HFFc6 (cell line): ENCODE data around the gene FOXP1. TPM values are rescaled to one million over a fixed set of nuclear protein-coding genes. Genes with fewer than 3 reads are reported as not detected.
A peak's percentile ranks its signal among the peaks of the same experiment; 100 is the strongest.

Experiments used
- DNase-seq: peaks from one replicate; pipeline ENCODE4 v3.0.0-alpha.2; 2018
- H3K27ac Mint-ChIP-seq: 2 replicates; pipeline ENCODE4 v1.8.0; 2020; ENCODE audit warnings: mild to moderate bottlenecking, mixed read lengths
- H3K27me3 Mint-ChIP-seq: 2 replicates; pipeline ENCODE4 v1.8.0; 2021; ENCODE audit warnings: mild to moderate bottlenecking, moderate library complexity, mixed read lengths; ENCODE audit not compliant: insufficient read depth
- H3K36me3 Mint-ChIP-seq: 2 replicates; pipeline ENCODE4 v1.8.0; 2021; ENCODE audit warnings: low read depth, mixed read lengths
- H3K4me1 Mint-ChIP-seq: 2 replicates; pipeline ENCODE4 v1.8.0; 2020; ENCODE audit warnings: low read depth, mixed read lengths
- H3K4me3 Mint-ChIP-seq: 2 replicates; pipeline ENCODE4 v1.8.0; 2020; ENCODE audit warnings: mild to moderate bottlenecking, moderate library complexity, mixed read lengths
- H3K9me3 Mint-ChIP-seq: 2 replicates; pipeline ENCODE4 v1.8.0; 2020; ENCODE audit warnings: mild to moderate bottlenecking, mixed read lengths
- CTCF ChIP-seq: fragments of 200-600 bp; sonication (generic); IDR thresholded peaks from 2 replicates; pipeline ENCODE4 v1.5.0; 2021; ENCODE audit warnings: antibody characterized with exemption, mild to moderate bottlenecking
- total RNA-seq, 6 experiments: library from RNA; stranded (reverse); fragmentation: NEBNext Ultra II Directional; extraction: Animal tissue kit (Norgen Biotek cat#: 25700); gene quantifications; 2 replicates in 1 of 6; 3 replicates in 5 of 6; pipeline ENCODE4 v1.2.3, GENCODE V29; 2021

The FOXP1 gene
- total RNA-seq, 6 experiments from 2014 or later: 32.2 to 59.3 (median 52.0) TPM

DNA sequence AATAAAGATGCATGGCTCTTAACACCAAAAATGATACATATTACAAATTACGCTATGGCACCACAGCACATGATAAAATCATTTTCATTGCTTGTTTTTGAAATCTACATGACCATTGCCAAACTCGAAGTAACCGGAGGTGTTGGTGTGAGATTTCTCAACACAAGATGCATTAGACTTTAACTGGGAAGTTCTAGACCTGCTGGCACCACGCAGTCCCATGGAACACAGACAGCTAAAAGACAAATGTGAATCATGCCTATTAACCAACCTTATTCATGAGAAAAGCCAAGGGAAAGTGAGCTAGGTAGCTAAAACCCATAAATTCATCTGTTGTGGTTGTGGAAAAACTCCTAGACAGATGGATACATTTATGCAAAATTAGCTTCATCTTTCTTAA lies 595.4 kb downstream of the FOXP1 start:
- no peak overlapping the region for H3K4me3 Mint-ChIP-seq
- H3K4me1 Mint-ChIP-seq: peaks cover 94% of the 10 kb centered on the region
- H3K27me3 Mint-ChIP-seq: no peaks in the 10 kb centered on the region
- H3K27ac Mint-ChIP-seq: peak overlapping the region; percentile 82
- no peaks in the 10 kb centered on the region for H3K9me3 Mint-ChIP-seq
- peaks cover 44% of the 10 kb centered on the region for H3K36me3 Mint-ChIP-seq
- DNase-seq: no peak
- TF ChIP-seq CTCF: no peak

- no peak for DNase-seq
- TF ChIP-seq CTCF: no peak
- Mint-ChIP-seq H3K4me3 (no peak overlapping the region), H3K4me1 (peaks cover 95% of the 10 kb centered on the region), H3K27ac (peak overlapping the region; percentile 100; the same call in 1 of the 2 replicates), H3K9me3 (no peaks in the 10 kb centered on the region), H3K36me3 (peaks cover 33% of the 10 kb centered on the region), H3K27me3 (no peaks in the 10 kb centered on the region)
Observed at GRCh38 chr3:70985572-70985971, 598.0 kb downstream of the FOXP1 start.

DNA sequence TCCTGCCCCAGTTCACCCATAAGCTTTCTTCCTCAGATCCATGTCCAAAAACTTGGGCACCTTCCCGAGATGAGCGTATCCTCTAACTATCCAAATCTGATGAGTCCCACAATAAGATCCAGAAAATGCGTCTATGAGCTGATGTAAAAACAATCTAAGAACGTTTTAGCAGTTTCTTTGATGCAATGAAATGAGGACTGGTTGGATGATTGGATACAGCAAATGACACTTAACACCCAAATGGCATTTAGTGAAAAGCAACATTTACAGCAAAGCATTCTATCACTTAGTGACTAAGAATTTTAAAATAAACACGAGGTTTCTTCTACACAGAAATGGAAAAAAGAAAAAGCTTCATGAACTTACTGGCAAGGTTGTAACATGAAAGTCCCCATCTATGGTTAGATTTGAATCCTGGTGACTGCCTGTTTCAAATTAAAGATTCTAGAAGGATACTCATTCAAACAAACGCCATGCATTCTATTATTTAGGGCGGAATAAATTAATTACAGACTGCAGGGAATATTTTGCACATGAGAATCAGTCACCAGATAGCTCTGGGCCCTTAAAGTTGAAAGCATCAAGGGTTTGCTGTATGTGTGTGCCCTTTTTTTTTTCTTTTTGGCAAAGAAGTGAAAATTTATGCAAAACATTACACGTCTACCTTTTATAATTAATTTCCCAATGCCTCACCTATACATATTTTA lies 598.6 kb downstream of the FOXP1 start:
- DNase-seq: peak; percentile 4
- peaks cover 95% of the 10 kb centered on the region for H3K4me1 Mint-ChIP-seq

DNA sequence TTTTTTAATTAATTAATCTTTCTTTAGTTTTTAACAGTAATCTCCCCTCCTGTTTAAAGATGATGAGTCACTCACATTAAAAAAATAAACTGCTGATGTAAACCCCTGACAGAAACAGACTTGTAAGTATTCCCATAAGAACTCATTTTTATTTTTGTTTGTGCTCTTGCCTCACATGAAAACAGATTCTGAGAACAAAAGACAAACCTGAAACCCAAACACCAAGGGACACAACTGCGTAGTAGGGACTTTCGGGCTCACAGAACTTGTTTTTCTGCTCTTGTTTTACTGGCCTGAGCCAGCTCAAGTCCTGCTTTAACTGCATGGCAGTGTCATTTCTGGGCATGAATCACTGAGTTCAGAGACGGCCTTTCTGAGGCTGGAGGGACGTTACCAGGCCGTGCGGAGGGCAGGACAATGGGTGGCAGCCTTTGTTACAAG lies 600.8 kb downstream of the FOXP1 start:
- Mint-ChIP-seq H3K27me3 (no peaks in the 10 kb centered on the region; the same call in 1 of the 2 replicates), H3K9me3 (no peaks in the 10 kb centered on the region), H3K4me3 (peak overlapping the region; percentile 88), H3K36me3 (peaks cover 39% of the 10 kb centered on the region), H3K4me1 (peaks cover 79% of the 10 kb centered on the region), H3K27ac (peak overlapping the region; percentile 100)
- peak; percentile 87 for DNase-seq
- no peak for TF ChIP-seq CTCF

More for the DNA sequence above, 598.6 kb downstream of the FOXP1 start:
- no peaks in the 10 kb centered on the region for H3K9me3 Mint-ChIP-seq
- peak overlapping the region; percentile 100 for H3K27ac Mint-ChIP-seq
- peak overlapping the region; percentile 25; the same call in 1 of the 2 replicates for H3K4me3 Mint-ChIP-seq
- peaks cover 38% of the 10 kb centered on the region for H3K36me3 Mint-ChIP-seq
- TF ChIP-seq CTCF: no peak
- H3K27me3 Mint-ChIP-seq: no peaks in the 10 kb centered on the region

DNA sequence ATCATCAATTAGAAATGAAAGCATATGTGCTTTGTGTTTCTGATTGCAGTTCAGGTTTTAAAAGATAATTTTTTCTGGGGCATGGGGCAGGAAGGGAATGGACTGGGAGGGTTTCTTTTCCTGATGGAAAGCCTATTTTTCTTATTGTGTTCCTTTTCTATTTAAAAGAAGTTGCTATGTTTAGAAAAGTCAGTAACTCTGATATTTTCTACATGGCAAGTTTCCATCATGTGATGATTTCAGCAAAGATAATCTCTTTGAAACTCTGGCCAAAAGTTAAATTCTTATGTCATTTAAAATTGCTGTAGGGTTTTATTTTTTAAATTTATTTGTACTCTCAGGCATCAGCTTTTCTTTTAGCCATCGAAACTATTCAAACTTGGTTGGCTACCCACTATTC lies 601.2 kb downstream of the FOXP1 start:
- TF ChIP-seq CTCF: no peak
- peak overlapping the region; percentile 100 for H3K27ac Mint-ChIP-seq
- DNase-seq: peak; percentile 56
- H3K36me3 Mint-ChIP-seq: peaks cover 37% of the 10 kb centered on the region
- H3K27me3 Mint-ChIP-seq: no peaks in the 10 kb centered on the region; the same call in 1 of the 2 replicates
- peak overlapping the region; percentile 88 for H3K4me3 Mint-ChIP-seq
- H3K9me3 Mint-ChIP-seq: no peaks in the 10 kb centered on the region
- H3K4me1 Mint-ChIP-seq: peaks cover 75% of the 10 kb centered on the region
